NOMO-1 (cell line): Measurements from ENCODE around the gene COA8.

ENCODE experiments used
- DNase-seq, 2 experiments: peaks; one replicate each; lab custom pipeline; 2025; ENCODE audit not compliant: unreplicated experiment in 2 of 2; lab: John Stamatoyannopoulos, UW

COA8 gene

GRCh38 chr14:103616635-103617300 lies 54.0 kb downstream of the COA8 start:
- no peak for DNase-seq

- no peak for DNase-seq
Measured at GRCh38 chr14:103619057-103619456, 56.3 kb downstream of the COA8 start.

GRCh38 chr14:103621860-103622259 lies 59.1 kb downstream of the COA8 start:
- DNase-seq, result no peak

- DNase-seq, result no peak
Measured at GRCh38 chr14:103623308-103623707, 60.5 kb downstream of the COA8 start.

- no peak for DNase-seq
Measured at GRCh38 chr14:103623883-103624482, 61.2 kb downstream of the COA8 start.

- no peak for DNase-seq
Measured at GRCh38 chr14:103624860-103625259, 62.1 kb downstream of the COA8 start.

GRCh38 chr14:103625356-103626095 lies 62.8 kb downstream of the COA8 start:
- no peak for DNase-seq

- DNase-seq, result no peak
Measured at GRCh38 chr14:103626146-103626850, 63.5 kb downstream of the COA8 start.

GRCh38 chr14:103627073-103628025 lies 64.6 kb downstream of the COA8 start:
- no peak for DNase-seq

- DNase-seq, result peak; percentile 23 to 35
Measured at GRCh38 chr14:103628221-103628683, 65.5 kb downstream of the COA8 start.

GRCh38 chr14:103628684-103629502 lies 66.1 kb downstream of the COA8 start, which contains the start of gene KLC1:
Gene KLC1, plus strand, starts transcription at chr14:103629211. Its CDS starts 25,354 bp downstream, at chr14:103654565.
- DNase-seq, result peak; percentile 42 to 64

GRCh38 chr14:103629503-103630121 lies 66.9 kb downstream of the COA8 start:
- DNase-seq, result peak; percentile 17 to 40

- no peak for DNase-seq
Measured at GRCh38 chr14:103630364-103631108, 67.8 kb downstream of the COA8 start.

- DNase-seq, result no peak
Measured at GRCh38 chr14:103633391-103633790, 70.6 kb downstream of the COA8 start.

- no peak for DNase-seq
Measured at GRCh38 chr14:103634156-103634555, 71.4 kb downstream of the COA8 start.

GRCh38 chr14:103638594-103638993 lies 75.8 kb downstream of the COA8 start:
- DNase-seq, result no peak
